Measurements from ENCODE around the gene IFNGR2. TPM values are rescaled to one million over a fixed set of nuclear protein-coding genes. Genes with fewer than 3 reads are reported as not detected.
"Not testable (repeated sequence)": the region's sequence is repeated elsewhere in the genome, so short reads cannot be mapped to it uniquely, and the experiment has no call there.

IFNGR2 gene
- polyA plus RNA-seq, 1 of the 3 experiments (the other 2 are of a cell fraction) = 92.4 TPM

DNA sequence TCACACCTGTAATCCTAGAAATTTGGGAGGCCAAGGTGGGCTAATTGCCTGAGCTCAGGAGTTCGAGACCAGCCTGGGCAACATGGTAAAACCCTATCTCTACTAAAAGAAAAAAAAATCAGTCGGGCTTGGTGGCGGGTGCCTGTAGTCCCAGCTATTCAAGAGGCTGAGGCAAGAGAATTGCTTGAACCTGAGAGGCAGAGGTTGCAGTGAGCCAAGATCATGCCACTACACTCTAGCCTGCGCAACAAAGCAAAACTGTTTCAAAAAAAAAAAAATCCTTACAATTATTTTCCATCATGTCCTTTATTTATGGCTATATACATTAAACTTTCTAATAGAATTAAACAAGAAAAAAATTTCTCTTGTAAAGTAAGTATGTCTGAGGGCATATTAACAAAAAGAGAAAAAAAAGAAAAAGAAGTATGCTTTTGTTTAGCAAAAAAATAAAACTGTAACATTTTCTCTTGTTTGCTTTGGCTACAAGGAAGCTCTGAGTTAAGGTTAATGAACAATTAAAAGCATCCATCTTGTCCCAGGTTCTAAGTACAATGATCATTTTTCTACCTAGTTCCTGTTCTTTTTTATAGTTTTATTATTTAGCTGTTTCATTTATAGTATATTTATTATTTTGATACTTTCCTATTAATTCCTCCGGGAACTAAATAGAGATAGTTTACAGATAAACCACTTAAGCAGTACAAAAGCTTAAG lies 58.5 kb downstream of the IFNGR2 start:
- H3K4me2 ChIP-seq = no peak overlapping the region
- H3K4me1 ChIP-seq (ENCODE audit: control insufficient read depth in 1 of 2, insufficient read depth in 2 of 2, low read depth in 1 of 2, low read length in 1 of 2) = 0 out of 4 replicates have a peak, but pooled peaks cover 0 to 6% of the 10 kb centered on the region in 2 experiments
- no peak for DNase-seq
- peaks cover 0 to 10% of the 10 kb centered on the region in 2 experiments for H3K36me3 ChIP-seq (replicated peaks in 1 of 2; ENCODE audit: control insufficient read depth in 1 of 2, insufficient read depth in 2 of 2, low read length in 1 of 2)
- ChIA-PET CTCF (interaction anchor here (0.6 to 2.9 kb wide), 3 partner anchors 18 to 265 kb away, joined by 3 to 8 read pairs (median 6); no protein-coding TSS in a partner anchor), POLR2A (no interaction called here)
- H3K9me3 ChIP-seq = no peaks in the 10 kb centered on the region
- no peaks in the 10 kb centered on the region for H3K9me2 ChIP-seq
- peaks cover 6% of the 10 kb centered on the region for H3F3A ChIP-seq (replicated peaks; ENCODE audit: insufficient read depth)
- no peaks in the 10 kb centered on the region for H4K20me1 ChIP-seq (ENCODE audit: insufficient read depth)
- no peaks in the 10 kb centered on the region for H3K27me3 ChIP-seq (ENCODE audit: insufficient read depth)
- WGBS (ENCODE audit: low lambda C conversion rate) = 94% methylated on average over 5 of the region's 5 CpGs
- H3K27ac ChIP-seq (ENCODE audit: low read depth in 2 of 2, low read length in 1 of 2) = no peak overlapping the region
- H3K4me3 ChIP-seq (ENCODE audit: low read depth in 2 of 2, low read length in 1 of 2) = no peak overlapping the region
- H2AFZ ChIP-seq (ENCODE audit: low read depth) = no peak overlapping the region
- H3K79me2 ChIP-seq (ENCODE audit: insufficient read depth) = no peaks in the 10 kb centered on the region
- no peak overlapping the region for H3K9ac ChIP-seq
- TF ChIP-seq, protein P1, sequence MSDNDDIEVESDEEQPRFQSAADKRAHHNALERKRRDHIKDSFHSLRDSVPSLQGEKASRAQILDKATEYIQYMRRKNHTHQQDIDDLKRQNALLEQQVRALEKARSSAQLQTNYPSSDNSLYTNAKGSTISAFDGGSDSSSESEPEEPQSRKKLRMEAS (IDR thresholded peaks at IDR 0.05; ENCODE audit: low read depth) = no peak
- TF ChIP-seq EP300 (IDR thresholded peaks at IDR 0.05; ENCODE audit: borderline replicate concordance in 1 of 2, low read depth in 1 of 2, low read length in 1 of 2) = no peak
- TF ChIP-seq SIN3A (IDR thresholded peaks at IDR 0.05; ENCODE audit: borderline replicate concordance, low read depth, low read length) = no peak
- no peak for TF ChIP-seq MEF2A (IDR thresholded peaks at IDR 0.05; ENCODE audit: borderline replicate concordance, low read depth)
- TF ChIP-seq GABPA (IDR thresholded peaks at IDR 0.05; ENCODE audit: low read depth) = no peak
- TF ChIP-seq RCOR1 (IDR thresholded peaks at IDR 0.05; ENCODE audit: low read length) = no peak
- no peak for TF ChIP-seq CHD2 (IDR thresholded peaks at IDR 0.05; ENCODE audit: low read length, partially characterized antibody)
- no peak for TF ChIP-seq POLR2AphosphoS5 (IDR thresholded peaks at IDR 0.05; ENCODE audit: low read depth, low read length)
- TF ChIP-seq, protein P2, sequence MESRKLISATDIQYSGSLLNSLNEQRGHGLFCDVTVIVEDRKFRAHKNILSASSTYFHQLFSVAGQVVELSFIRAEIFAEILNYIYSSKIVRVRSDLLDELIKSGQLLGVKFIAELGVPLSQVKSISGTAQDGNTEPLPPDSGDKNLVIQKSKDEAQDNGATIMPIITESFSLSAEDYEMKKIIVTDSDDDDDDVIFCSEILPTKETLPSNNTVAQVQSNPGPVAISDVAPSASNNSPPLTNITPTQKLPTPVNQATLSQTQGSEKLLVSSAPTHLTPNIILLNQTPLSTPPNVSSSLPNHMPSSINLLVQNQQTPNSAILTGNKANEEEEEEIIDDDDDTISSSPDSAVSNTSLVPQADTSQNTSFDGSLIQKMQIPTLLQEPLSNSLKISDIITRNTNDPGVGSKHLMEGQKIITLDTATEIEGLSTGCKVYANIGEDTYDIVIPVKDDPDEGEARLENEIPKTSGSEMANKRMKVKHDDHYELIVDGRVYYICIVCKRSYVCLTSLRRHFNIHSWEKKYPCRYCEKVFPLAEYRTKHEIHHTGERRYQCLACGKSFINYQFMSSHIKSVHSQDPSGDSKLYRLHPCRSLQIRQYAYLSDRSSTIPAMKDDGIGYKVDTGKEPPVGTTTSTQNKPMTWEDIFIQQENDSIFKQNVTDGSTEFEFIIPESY (IDR thresholded peaks at IDR 0.05; ENCODE audit: borderline replicate concordance, low read depth) = no peak
- no peak for TF ChIP-seq TEAD4 (IDR thresholded peaks at IDR 0.05; ENCODE audit: borderline replicate concordance, insufficient read depth)

DNA sequence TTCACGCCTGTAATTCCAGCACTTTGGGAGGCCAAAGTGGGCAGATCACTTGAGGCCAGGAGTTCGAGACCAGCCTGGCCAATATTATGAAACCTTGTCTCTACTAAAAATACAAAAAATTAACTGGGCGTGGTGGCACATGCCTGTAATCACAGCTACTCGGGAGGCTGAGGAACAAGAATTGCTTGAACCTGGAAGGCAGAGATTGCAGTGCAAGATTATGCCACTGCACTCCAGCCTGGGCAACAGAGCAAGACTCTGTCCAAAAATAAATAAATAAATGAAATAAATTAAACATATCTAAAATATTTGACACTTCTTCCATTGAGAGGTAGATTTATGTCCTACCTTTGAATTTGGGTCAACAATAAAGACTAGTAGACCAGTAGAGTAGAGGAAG lies 66.0 kb downstream of the IFNGR2 start:
- 91% methylated on average over 4 of the region's 4 CpGs for WGBS (ENCODE audit: low lambda C conversion rate)
- CTCF ChIA-PET; H3K4me3 ChIP-seq (ENCODE audit: low read depth in 2 of 2, low read length in 1 of 2); H3K4me1 ChIP-seq (ENCODE audit: control insufficient read depth in 1 of 2, insufficient read depth in 2 of 2, low read depth in 1 of 2, low read length in 1 of 2); POLR2A ChIA-PET; DNase-seq; H3K4me2 ChIP-seq; H3F3A ChIP-seq (replicated peaks; ENCODE audit: insufficient read depth); H3K36me3 ChIP-seq (replicated peaks in 1 of 2; ENCODE audit: control insufficient read depth in 1 of 2, insufficient read depth in 2 of 2, low read length in 1 of 2); H4K20me1 ChIP-seq (ENCODE audit: insufficient read depth); H2AFZ ChIP-seq (ENCODE audit: low read depth); H3K9me2 ChIP-seq; H3K27me3 ChIP-seq (ENCODE audit: insufficient read depth); H3K9ac ChIP-seq; H3K27ac ChIP-seq (ENCODE audit: low read depth in 2 of 2, low read length in 1 of 2); H3K9me3 ChIP-seq: not testable (repeated sequence)
- H3K79me2 ChIP-seq (ENCODE audit: insufficient read depth) = peaks cover 57% of the 10 kb centered on the region
